NB4 (cell line): ENCODE measurements around the gene LMNA.

ENCODE experiments used
- DNase-seq: peaks from one replicate; pipeline ENCODE4 v3.0.0; 2010; ENCODE audit warnings: low read depth
- H3K4me3 ChIP-seq: one replicate; pipeline ENCODE4 v1.5.1; 2011; ENCODE audit warnings: mild to moderate bottlenecking, low read depth, low read length, moderate library complexity
- CTCF ChIP-seq: IDR thresholded peaks from one replicate; pipeline ENCODE4 v1.5.1; 2012; ENCODE audit warnings: low read depth, low read length
- MAX ChIP-seq: IDR thresholded peaks from 2 replicates; pipeline ENCODE4 v1.6.1; 2011; ENCODE audit warnings: low read depth, low read length
- MYC ChIP-seq: IDR thresholded peaks from 2 replicates; pipeline ENCODE4 v1.6.1; 2011; ENCODE audit warnings: low read depth, low read length
- POLR2A ChIP-seq: IDR thresholded peaks from 2 replicates; pipeline ENCODE4 v1.6.1; 2011; ENCODE audit warnings: mild to moderate bottlenecking; ENCODE audit not compliant: insufficient read length; ENCODE audit errors: extremely low read depth

Gene LMNA

GRCh38 chr1:156143765-156144489 lies 29.4 kb downstream of the LMNA start:
- TF ChIP-seq CTCF (no peak), MYC (no peak), POLR2A (no peak), MAX (no peak)
- no peak overlapping the region for H3K4me3 ChIP-seq
- no peak for DNase-seq

GRCh38 chr1:156144742-156145141 lies 30.2 kb downstream of the LMNA start:
- DNase-seq: no peak
- no peak overlapping the region for H3K4me3 ChIP-seq
- TF ChIP-seq POLR2A (no peak), CTCF (no peak), MAX (no peak), MYC (no peak)

GRCh38 chr1:156145650-156146019 lies 31.1 kb downstream of the LMNA start:
- H3K4me3 ChIP-seq: no peak overlapping the region
- DNase-seq: no peak

GRCh38 chr1:156146020-156146768 lies 31.7 kb downstream of the LMNA start:
- TF ChIP-seq POLR2A (no peak), MAX (peak; percentile 23; the same call in 1 of the 2 replicates), CTCF (peak; percentile 59), MYC (no peak)
- H3K4me3 ChIP-seq: no peak overlapping the region

More at GRCh38 chr1:156145650-156146019, 31.1 kb downstream of the LMNA start:
- TF ChIP-seq MAX (no peak), POLR2A (no peak), CTCF (no peak), MYC (no peak)

GRCh38 chr1:156146769-156147405 lies 32.4 kb downstream of the LMNA start:
- H3K4me3 ChIP-seq: no peak overlapping the region
- TF ChIP-seq POLR2A: no peak
- TF ChIP-seq MYC: no peak
- no peak for TF ChIP-seq CTCF
- TF ChIP-seq MAX: no peak
- DNase-seq: no peak

More at GRCh38 chr1:156146020-156146768, 31.7 kb downstream of the LMNA start:
- DNase-seq: peak; percentile 83
